NOMO-1 treated with dmso at 0.1 percent for 144 hours (cell line): ENCODE results near the gene WDR89.
"Not testable (repeated sequence)": the region's sequence is repeated elsewhere in the genome, so short reads cannot be mapped to it uniquely, and the experiment has no call there.

Experiments used
- DNase-seq: peaks from one replicate; lab custom pipeline; 2025; ENCODE audit not compliant: unreplicated experiment; lab: John Stamatoyannopoulos, UW

Gene WDR89

GRCh38 chr14:63603749-63604277 lies 37.9 kb downstream of the WDR89 start:
- DNase-seq = no peak

GRCh38 chr14:63598807-63599206 lies 42.9 kb downstream of the WDR89 start:
- no peak for DNase-seq

- no peak for DNase-seq
These were observed 44.5 kb downstream of the WDR89 start for GRCh38 chr14:63596998-63597658.

GRCh38 chr14:63594455-63595372 lies 47.0 kb downstream of the WDR89 start:
- no peak for DNase-seq

GRCh38 chr14:63583046-63583445 lies 58.6 kb downstream of the WDR89 start:
- not testable (repeated sequence) for DNase-seq

- DNase-seq = no peak
These were observed 60.2 kb downstream of the WDR89 start for GRCh38 chr14:63581491-63581890.

- no peak for DNase-seq
These were observed 63.4 kb downstream of the WDR89 start for GRCh38 chr14:63578300-63578699.

- DNase-seq = no peak
These were observed 68.1 kb downstream of the WDR89 start for GRCh38 chr14:63573581-63573980.

- DNase-seq = no peak
These were observed 76.2 kb downstream of the WDR89 start for GRCh38 chr14:63565448-63565847.

GRCh38 chr14:63564318-63564717 lies 77.4 kb downstream of the WDR89 start:
- no peak for DNase-seq

GRCh38 chr14:63563370-63564026 lies 78.2 kb downstream of the WDR89 start:
- no peak for DNase-seq

- no peak for DNase-seq
These were observed 79.3 kb downstream of the WDR89 start for GRCh38 chr14:63562405-63562804.

- no peak for DNase-seq
These were observed 86.1 kb downstream of the WDR89 start for GRCh38 chr14:63555572-63555971.

- DNase-seq = no peak
These were observed 90.3 kb downstream of the WDR89 start for GRCh38 chr14:63551332-63551731.

- DNase-seq = no peak
These were observed 93.8 kb downstream of the WDR89 start for GRCh38 chr14:63547798-63548335.
